Urinary bladder (tissue), 4 donors: ENCODE results near the gene RHOF. TPM values are rescaled to one million over a fixed set of nuclear protein-coding genes. Genes with fewer than 3 reads are reported as not detected.

Experiments used
- DNase-seq: peaks from one replicate; pipeline ENCODE4 v3.0.0-alpha.2; 2015; ENCODE audit errors: extremely low spot score
- H3K27ac ChIP-seq: one replicate; pipeline ENCODE4 v1.5.1; 2013; ENCODE audit warnings: low read depth, mild to moderate bottlenecking, moderate library complexity
- H3K36me3 ChIP-seq: one replicate; pipeline ENCODE4 v1.6.1; 2013; ENCODE audit warnings: mild to moderate bottlenecking, moderate library complexity; ENCODE audit not compliant: insufficient read depth
- H3K4me1 ChIP-seq: one replicate; pipeline ENCODE4 v1.6.1; 2013; ENCODE audit warnings: mild to moderate bottlenecking, moderate library complexity; ENCODE audit not compliant: insufficient read depth
- H3K4me3 ChIP-seq: one replicate; pipeline ENCODE4 v1.5.1; 2013; ENCODE audit warnings: low read depth, low read length
- WGBS: extraction: QIAGEN DNeasy Blood & Tissue Kit; methylation state at CpG from one replicate; pipeline ENCODE4 v1.1.7; 2013; 5-methylcytosine and 5-hydroxymethylcytosine counted together
- polyA plus RNA-seq: library from polyadenylated mRNA; stranded (reverse); fragments of 200-250 nt; gene quantifications from one replicate; pipeline ENCODE4 v1.2.3, GENCODE V29; 2013
- total RNA-seq: library from RNA; depleted of rRNA; stranded (reverse); fragments of >200 nt; gene quantifications from one replicate; pipeline ENCODE4 v1.2.3, GENCODE V29; 2014
- donor health status: healthy with polysubstance abuse.
- donor health status: healthy.

Gene RHOF
- total and polyA plus RNA-seq, 2 donors = 7.9 to 11.7 TPM

DNA sequence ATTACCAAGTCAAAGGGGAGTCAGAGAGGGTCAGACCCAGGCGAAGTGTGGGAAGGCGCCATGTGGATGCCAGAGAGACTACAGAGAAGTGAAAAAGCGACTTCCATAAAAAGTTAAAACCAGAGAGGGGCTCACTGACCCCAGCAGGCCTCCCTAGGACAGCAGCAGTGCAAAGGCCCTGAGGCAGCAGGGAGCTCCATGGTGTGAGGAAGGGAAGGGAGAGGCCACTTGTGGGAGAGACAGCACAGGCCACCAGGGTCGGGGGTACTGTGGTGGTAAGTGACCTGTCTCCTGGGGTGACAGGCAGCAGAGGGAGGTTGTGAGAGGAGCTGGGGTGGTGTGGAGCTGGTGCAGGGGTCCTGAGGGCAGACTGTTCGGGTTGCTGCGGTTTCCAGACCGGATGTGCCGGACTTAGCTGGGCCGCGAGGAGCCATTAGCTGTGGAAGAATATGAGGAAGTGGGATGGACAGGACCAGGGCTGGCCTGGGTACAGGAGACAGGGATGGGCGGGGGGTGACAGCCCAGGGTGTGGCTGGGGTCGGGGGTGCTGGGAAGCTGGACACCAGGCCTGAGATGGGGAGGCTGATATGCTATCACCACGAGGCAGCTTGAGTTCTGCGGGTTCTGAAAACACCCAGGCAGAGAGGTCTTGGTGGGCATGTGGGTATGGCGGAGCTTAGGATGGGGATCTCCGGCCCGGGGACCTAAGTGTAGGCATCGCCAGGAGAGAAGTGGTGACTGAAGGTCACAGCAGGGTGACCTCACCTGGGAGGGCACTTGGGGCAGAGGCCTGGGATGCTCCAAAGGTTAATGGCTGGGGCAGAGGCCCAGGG lies 33.0 kb upstream of the RHOF start:
- no peak overlapping the region for H3K27ac ChIP-seq
- peaks cover 17% of the 10 kb centered on the region for H3K36me3 ChIP-seq

GRCh38 chr12:121825041-121825523 lies 31.6 kb upstream of the RHOF start:
- no peak overlapping the region for H3K4me3 ChIP-seq
- DNase-seq = no peak
- H3K4me1 ChIP-seq = no peaks in the 10 kb centered on the region
- 89% methylated on average over 18 of the region's 18 CpGs for WGBS
- H3K27ac ChIP-seq = no peak overlapping the region
- peaks cover 12% of the 10 kb centered on the region for H3K36me3 ChIP-seq

More for the DNA sequence above, 33.0 kb upstream of the RHOF start:
- WGBS = 86% methylated on average over 18 of the region's 18 CpGs
- no peak for DNase-seq
- no peak overlapping the region for H3K4me3 ChIP-seq
- H3K4me1 ChIP-seq = no peaks in the 10 kb centered on the region

GRCh38 chr12:121823727-121824115 lies 30.2 kb upstream of the RHOF start:
- peaks cover 9% of the 10 kb centered on the region for H3K36me3 ChIP-seq
- WGBS = 78% methylated on average over 12 of the region's 12 CpGs
- no peak for DNase-seq
- H3K4me1 ChIP-seq = no peaks in the 10 kb centered on the region
- no peak overlapping the region for H3K27ac ChIP-seq
- H3K4me3 ChIP-seq = no peak overlapping the region

DNA sequence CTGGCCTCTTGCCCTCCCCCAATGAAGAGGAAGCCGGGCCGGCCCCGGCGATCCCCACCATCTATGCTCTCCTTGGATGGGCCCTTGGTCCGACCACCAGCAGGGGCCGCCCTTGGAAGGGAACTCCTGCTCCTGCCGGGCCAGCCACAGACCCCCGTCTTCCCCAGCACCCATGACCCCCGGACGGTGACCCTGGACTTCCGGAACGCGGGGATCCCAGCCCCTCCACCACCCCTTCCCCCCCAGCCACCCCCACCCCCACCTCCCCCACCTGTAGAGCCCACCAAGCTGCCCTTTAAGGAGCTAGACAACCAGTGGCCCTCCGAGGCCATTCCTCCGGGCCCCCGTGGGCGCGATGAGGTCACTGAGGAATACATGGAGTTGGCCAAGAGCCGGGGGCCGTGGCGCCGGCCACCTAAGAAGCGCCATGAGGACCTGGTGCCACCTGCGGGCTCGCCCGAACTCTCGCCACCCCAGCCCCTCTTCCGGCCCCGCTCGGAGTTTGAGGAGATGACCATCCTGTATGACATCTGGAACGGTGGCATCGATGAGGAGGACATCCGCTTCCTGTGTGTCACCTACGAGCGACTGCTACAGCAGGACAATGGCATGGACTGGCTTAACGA lies 29.7 kb upstream of the RHOF start:
- 83% methylated on average over 36 of the region's 36 CpGs for WGBS
- no peak overlapping the region for H3K4me3 ChIP-seq
- DNase-seq = no peak
- H3K4me1 ChIP-seq = no peaks in the 10 kb centered on the region
- H3K27ac ChIP-seq = no peak overlapping the region
- H3K36me3 ChIP-seq = peaks cover 9% of the 10 kb centered on the region

GRCh38 chr12:121822393-121823100 lies 29.1 kb upstream of the RHOF start:
- Histone ChIP-seq H3K4me1 (no peaks in the 10 kb centered on the region), H3K27ac (no peak overlapping the region), H3K4me3 (no peak overlapping the region), H3K36me3 (peaks cover 9% of the 10 kb centered on the region)
- WGBS = 88% methylated on average over 39 of the region's 39 CpGs
- no peak for DNase-seq

DNA sequence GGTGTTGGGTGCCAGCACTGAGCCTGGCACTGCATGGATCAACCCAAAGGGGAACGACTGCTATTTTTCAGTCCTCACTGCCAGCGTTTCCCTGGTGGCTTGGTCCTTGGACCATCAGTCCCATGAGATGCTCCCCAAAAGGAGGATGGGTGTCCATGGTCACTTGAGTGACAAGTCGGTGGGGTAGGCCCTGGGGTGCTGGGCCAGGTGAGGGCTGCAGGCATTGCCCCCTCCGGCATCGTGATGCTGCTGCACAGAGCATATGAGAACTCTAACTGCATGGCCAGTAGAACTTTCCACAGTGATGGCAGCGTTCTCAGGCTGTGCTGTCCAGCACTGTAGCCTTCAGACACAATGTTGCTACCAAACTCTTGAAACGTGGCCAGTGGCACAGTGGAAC lies 26.6 kb upstream of the RHOF start:
- 79% methylated on average over 7 of the region's 7 CpGs for WGBS
- DNase-seq = no peak
- Histone ChIP-seq H3K27ac (no peak overlapping the region), H3K4me1 (no peaks in the 10 kb centered on the region), H3K36me3 (peaks cover 9% of the 10 kb centered on the region), H3K4me3 (no peak overlapping the region)

- Histone ChIP-seq H3K4me3 (no peak overlapping the region), H3K36me3 (peaks cover 7% of the 10 kb centered on the region), H3K4me1 (no peaks in the 10 kb centered on the region), H3K27ac (no peak overlapping the region)
- 92% methylated on average over 22 of the region's 22 CpGs for WGBS
- DNase-seq = no peak
These were observed 25.9 kb upstream of the RHOF start for GRCh38 chr12:121819212-121819949.

DNA sequence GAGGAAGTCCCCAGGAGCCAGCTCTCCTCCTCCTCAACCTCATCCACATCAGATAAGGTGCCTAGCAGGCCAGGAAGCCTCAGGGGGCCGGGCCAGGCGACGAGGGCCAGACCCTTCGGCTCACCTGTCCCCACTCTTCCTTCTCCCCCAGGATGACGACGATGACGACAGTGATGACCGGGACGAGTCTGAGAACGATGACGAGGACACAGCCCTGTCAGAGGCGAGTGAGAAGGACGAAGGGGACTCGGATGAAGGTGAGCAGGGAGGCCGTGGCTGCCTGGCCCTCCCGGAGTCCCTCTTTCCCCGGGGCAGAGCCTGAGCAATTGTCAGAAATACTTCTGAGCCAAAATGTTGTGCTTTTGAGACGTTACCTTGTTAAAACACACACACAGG lies 24.2 kb upstream of the RHOF start:
- 94% methylated on average over 18 of the region's 18 CpGs for WGBS
- Histone ChIP-seq H3K4me1 (no peaks in the 10 kb centered on the region), H3K27ac (no peak overlapping the region), H3K4me3 (no peak overlapping the region), H3K36me3 (peaks cover 3% of the 10 kb centered on the region)
- DNase-seq = no peak

DNA sequence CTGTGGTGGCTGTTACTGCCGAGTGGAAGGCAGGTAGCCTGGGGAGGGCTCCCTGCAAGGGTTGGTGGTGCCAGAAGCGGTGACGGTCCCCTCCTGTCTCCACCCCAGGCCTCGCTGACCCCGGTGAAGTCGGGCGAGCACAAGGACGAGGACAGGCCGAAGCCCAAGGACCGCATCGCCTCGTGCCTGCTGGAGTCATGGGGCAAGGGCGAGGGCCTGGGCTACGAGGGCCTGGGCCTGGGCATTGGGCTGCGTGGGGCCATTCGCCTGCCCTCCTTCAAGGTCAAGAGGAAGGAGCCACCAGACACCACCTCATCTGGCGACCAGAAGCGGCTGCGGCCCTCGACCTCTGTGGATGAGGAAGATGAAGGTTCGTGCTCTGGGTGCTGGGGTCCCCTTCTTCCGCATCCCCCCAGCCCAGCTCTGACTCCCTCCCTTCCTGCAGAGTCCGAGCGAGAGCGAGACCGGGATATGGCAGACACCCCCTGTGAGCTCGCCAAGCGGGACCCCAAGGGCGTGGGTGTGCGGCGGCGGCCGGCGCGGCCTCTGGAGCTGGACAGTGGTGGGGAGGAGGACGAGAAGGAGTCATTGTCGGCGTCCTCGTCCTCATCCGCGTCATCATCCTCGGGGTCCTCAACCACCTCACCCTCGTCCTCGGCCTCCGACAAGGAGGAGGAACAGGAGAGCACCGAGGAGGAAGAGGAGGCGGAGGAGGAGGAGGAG lies 23.6 kb upstream of the RHOF start:
- Histone ChIP-seq H3K27ac (no peak overlapping the region), H3K36me3 (peaks cover 2% of the 10 kb centered on the region), H3K4me3 (no peak overlapping the region), H3K4me1 (no peaks in the 10 kb centered on the region)
- 94% methylated on average over 47 of the region's 47 CpGs for WGBS
- no peak for DNase-seq

- no peak overlapping the region for H3K27ac ChIP-seq
- DNase-seq = no peak
- no peaks in the 10 kb centered on the region for H3K4me1 ChIP-seq
- WGBS = 90% methylated on average over 8 of the region's 8 CpGs
- H3K36me3 ChIP-seq = peaks cover 2% of the 10 kb centered on the region
- H3K4me3 ChIP-seq = no peak overlapping the region
These were observed 21.8 kb upstream of the RHOF start for GRCh38 chr12:121815263-121815662.

DNA sequence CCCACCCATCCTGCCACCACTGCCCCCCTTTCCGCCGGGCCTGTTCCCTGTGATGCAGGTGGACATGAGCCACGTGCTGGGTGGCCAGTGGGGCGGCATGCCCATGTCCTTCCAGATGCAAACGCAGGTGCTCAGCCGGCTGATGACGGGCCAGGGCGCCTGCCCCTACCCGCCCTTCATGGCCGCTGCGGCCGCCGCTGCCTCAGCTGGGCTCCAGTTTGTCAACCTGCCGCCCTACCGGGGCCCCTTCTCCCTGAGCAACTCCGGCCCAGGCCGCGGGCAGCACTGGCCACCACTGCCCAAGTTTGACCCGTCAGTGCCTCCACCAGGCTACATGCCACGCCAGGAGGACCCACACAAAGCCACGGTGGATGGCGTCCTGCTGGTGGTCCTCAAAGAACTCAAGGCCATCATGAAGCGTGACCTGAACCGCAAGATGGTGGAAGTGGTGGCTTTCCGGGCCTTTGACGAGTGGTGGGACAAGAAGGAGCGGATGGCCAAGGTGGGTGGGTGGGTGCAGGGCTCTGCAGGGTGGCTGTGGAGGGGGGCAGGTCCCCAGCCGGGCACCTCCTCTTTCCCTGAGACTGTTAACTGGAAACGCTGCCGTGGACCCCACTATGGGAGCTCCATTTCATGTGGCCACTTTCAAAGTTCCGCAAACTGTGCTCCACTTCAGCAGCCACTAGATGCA lies 21.1 kb upstream of the RHOF start:
- Histone ChIP-seq H3K36me3 (peaks cover 2% of the 10 kb centered on the region), H3K4me1 (no peaks in the 10 kb centered on the region), H3K4me3 (no peak overlapping the region), H3K27ac (no peak overlapping the region)
- no peak for DNase-seq
- 92% methylated on average over 31 of the region's 31 CpGs for WGBS

- Histone ChIP-seq H3K4me1 (no peaks in the 10 kb centered on the region), H3K27ac (no peak overlapping the region), H3K4me3 (no peak overlapping the region), H3K36me3 (peaks cover 2% of the 10 kb centered on the region)
- WGBS = 92% methylated on average over 14 of the region's 14 CpGs
- DNase-seq = no peak
These were observed 20.5 kb upstream of the RHOF start for GRCh38 chr12:121813951-121814350.
